ENCODE results near the gene KRTAP5-7.
"Not testable (repeated sequence)": the region's sequence is repeated elsewhere in the genome, so short reads cannot be mapped to it uniquely, and the experiment has no call there.

GRCh38 chr11:71539971-71540370 lies 12.9 kb downstream of the KRTAP5-7 start:
- TF ChIP-seq CTCF (conservative IDR thresholded peaks at IDR 0.05; ENCODE audit: low read depth in 2 of 2); EZH2 (IDR thresholded peaks at IDR 0.05; ENCODE audit: low read depth, unreplicated experiment); POLR2AphosphoS5 (IDR thresholded peaks at IDR 0.05; ENCODE audit: low read depth); STAT1 (IDR thresholded peaks at IDR 0.05; ENCODE audit: unreplicated experiment); ZNF331 (CRISPR knock-in tag; IDR thresholded peaks at IDR 0.05; ENCODE audit: low read depth); EZH2phosphoT487 (IDR thresholded peaks at IDR 0.05; ENCODE audit: unreplicated experiment); CREB1 (CRISPR knock-in tag; IDR thresholded peaks at IDR 0.05; ENCODE audit: low read depth); NANOG (IDR thresholded peaks at IDR 0.05; ENCODE audit: borderline replicate concordance); JUNB (IDR thresholded peaks at IDR 0.05; ENCODE audit: unreplicated experiment); ZNF114 (CRISPR knock-in tag; IDR thresholded peaks at IDR 0.05): not testable (repeated sequence)
- TF ChIP-seq, protein P1, sequence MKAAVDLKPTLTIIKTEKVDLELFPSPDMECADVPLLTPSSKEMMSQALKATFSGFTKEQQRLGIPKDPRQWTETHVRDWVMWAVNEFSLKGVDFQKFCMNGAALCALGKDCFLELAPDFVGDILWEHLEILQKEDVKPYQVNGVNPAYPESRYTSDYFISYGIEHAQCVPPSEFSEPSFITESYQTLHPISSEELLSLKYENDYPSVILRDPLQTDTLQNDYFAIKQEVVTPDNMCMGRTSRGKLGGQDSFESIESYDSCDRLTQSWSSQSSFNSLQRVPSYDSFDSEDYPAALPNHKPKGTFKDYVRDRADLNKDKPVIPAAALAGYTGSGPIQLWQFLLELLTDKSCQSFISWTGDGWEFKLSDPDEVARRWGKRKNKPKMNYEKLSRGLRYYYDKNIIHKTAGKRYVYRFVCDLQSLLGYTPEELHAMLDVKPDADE (IDR thresholded peaks at IDR 0.05): not testable (repeated sequence)
- TF ChIP-seq, protein P2, sequence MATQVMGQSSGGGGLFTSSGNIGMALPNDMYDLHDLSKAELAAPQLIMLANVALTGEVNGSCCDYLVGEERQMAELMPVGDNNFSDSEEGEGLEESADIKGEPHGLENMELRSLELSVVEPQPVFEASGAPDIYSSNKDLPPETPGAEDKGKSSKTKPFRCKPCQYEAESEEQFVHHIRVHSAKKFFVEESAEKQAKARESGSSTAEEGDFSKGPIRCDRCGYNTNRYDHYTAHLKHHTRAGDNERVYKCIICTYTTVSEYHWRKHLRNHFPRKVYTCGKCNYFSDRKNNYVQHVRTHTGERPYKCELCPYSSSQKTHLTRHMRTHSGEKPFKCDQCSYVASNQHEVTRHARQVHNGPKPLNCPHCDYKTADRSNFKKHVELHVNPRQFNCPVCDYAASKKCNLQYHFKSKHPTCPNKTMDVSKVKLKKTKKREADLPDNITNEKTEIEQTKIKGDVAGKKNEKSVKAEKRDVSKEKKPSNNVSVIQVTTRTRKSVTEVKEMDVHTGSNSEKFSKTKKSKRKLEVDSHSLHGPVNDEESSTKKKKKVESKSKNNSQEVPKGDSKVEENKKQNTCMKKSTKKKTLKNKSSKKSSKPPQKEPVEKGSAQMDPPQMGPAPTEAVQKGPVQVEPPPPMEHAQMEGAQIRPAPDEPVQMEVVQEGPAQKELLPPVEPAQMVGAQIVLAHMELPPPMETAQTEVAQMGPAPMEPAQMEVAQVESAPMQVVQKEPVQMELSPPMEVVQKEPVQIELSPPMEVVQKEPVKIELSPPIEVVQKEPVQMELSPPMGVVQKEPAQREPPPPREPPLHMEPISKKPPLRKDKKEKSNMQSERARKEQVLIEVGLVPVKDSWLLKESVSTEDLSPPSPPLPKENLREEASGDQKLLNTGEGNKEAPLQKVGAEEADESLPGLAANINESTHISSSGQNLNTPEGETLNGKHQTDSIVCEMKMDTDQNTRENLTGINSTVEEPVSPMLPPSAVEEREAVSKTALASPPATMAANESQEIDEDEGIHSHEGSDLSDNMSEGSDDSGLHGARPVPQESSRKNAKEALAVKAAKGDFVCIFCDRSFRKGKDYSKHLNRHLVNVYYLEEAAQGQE (IDR thresholded peaks at IDR 0.05; ENCODE audit: unreplicated experiment): not testable (repeated sequence)
- TF ChIP-seq, protein P3, sequence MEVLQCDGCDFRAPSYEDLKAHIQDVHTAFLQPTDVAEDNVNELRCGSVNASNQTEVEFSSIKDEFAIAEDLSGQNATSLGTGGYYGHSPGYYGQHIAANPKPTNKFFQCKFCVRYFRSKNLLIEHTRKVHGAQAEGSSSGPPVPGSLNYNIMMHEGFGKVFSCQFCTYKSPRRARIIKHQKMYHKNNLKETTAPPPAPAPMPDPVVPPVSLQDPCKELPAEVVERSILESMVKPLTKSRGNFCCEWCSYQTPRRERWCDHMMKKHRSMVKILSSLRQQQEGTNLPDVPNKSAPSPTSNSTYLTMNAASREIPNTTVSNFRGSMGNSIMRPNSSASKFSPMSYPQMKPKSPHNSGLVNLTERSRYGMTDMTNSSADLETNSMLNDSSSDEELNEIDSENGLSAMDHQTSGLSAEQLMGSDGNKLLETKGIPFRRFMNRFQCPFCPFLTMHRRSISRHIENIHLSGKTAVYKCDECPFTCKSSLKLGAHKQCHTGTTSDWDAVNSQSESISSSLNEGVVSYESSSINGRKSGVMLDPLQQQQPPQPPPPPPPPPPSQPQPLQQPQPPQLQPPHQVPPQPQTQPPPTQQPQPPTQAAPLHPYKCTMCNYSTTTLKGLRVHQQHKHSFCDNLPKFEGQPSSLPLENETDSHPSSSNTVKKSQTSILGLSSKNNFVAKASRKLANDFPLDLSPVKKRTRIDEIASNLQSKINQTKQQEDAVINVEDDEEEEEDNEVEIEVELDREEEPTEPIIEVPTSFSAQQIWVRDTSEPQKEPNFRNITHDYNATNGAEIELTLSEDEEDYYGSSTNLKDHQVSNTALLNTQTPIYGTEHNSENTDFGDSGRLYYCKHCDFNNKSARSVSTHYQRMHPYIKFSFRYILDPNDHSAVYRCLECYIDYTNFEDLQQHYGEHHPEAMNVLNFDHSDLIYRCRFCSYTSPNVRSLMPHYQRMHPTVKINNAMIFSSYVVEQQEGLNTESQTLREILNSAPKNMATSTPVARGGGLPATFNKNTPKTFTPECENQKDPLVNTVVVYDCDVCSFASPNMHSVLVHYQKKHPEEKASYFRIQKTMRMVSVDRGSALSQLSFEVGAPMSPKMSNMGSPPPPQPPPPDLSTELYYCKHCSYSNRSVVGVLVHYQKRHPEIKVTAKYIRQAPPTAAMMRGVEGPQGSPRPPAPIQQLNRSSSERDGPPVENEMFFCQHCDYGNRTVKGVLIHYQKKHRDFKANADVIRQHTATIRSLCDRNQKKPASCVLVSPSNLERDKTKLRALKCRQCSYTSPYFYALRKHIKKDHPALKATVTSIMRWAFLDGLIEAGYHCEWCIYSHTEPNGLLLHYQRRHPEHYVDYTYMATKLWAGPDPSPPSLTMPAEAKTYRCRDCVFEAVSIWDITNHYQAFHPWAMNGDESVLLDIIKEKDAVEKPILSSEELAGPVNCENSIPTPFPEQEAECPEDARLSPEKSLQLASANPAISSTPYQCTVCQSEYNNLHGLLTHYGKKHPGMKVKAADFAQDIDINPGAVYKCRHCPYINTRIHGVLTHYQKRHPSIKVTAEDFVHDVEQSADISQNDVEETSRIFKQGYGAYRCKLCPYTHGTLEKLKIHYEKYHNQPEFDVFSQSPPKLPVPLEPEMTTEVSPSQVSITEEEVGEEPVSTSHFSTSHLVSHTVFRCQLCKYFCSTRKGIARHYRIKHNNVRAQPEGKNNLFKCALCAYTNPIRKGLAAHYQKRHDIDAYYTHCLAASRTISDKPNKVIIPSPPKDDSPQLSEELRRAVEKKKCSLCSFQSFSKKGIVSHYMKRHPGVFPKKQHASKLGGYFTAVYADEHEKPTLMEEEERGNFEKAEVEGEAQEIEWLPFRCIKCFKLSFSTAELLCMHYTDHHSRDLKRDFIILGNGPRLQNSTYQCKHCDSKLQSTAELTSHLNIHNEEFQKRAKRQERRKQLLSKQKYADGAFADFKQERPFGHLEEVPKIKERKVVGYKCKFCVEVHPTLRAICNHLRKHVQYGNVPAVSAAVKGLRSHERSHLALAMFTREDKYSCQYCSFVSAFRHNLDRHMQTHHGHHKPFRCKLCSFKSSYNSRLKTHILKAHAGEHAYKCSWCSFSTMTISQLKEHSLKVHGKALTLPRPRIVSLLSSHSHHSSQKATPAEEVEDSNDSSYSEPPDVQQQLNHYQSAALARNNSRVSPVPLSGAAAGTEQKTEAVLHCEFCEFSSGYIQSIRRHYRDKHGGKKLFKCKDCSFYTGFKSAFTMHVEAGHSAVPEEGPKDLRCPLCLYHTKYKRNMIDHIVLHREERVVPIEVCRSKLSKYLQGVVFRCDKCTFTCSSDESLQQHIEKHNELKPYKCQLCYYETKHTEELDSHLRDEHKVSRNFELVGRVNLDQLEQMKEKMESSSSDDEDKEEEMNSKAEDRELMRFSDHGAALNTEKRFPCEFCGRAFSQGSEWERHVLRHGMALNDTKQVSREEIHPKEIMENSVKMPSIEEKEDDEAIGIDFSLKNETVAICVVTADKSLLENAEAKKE (CRISPR knock-in tag; IDR thresholded peaks at IDR 0.05): not testable (repeated sequence)
